Endothelial cell of umbilical vein (primary cell): ENCODE measurements around the gene LARP1. TPM values are rescaled to one million over a fixed set of nuclear protein-coding genes. Genes with fewer than 3 reads are reported as not detected.

Source experiments
- BruUV-seq: library from RNA; stranded (reverse); fragments of 400-500 nt; replicated peaks from 2 replicates; lab custom pipeline; 2021; lab: Mats Ljungman, UMichigan
- CTCF ChIA-PET: fragments of 300-600, 350-600 bp; sonication (Branson Sonifier 250); formaldehyde crosslinking; loops from one replicate; lab custom pipeline; 2021; ENCODE audit warnings: antibody characterized with exemption, inconsistent platforms; lab: Charles Lee
- POLR2A ChIA-PET: fragments of 300-600, 350-600 bp; sonication (Branson Sonifier 250); formaldehyde crosslinking; loops from one replicate; lab custom pipeline; 2021; ENCODE audit warnings: antibody characterized with exemption, inconsistent platforms; lab: Charles Lee
- DNase-seq: peaks from one replicate; pipeline ENCODE4 v3.0.0-alpha.2; 2011; ENCODE audit warnings: low read depth, low spot score
- FAIRE-seq: peaks from 2 replicates; lab custom pipeline; 2011; peaks lifted over from hg19 to GRCh38; lab: Jason Lieb, UNC
- H2AFZ ChIP-seq: 2 replicates; pipeline ENCODE4 v1.6.0; 2012; ENCODE audit warnings: low read depth, low read length, control low read depth, inconsistent platforms
- H3K27ac ChIP-seq: 2 replicates; pipeline ENCODE4 v1.5.1; 2011; ENCODE audit warnings: low read depth, mild to moderate bottlenecking, control low read depth, low read length, moderate library complexity; ENCODE audit not compliant: insufficient read depth
- H3K27me3 ChIP-seq, 2 experiments: 2 replicates each; pipeline versions ENCODE4 v1.6.0 to v1.6.1; 2011; ENCODE audit warnings: low read length in 2 of 2, mixed read lengths in 1 of 2; ENCODE audit not compliant: control insufficient read depth in 2 of 2, insufficient read depth in 2 of 2
- H3K36me3 ChIP-seq, 2 experiments: 2 replicates in 1 of 2; 3 replicates in 1 of 2; pipeline ENCODE4 v1.5.1; 2011; ENCODE audit warnings: low read length in 2 of 2, mild to moderate bottlenecking in 1 of 2, moderate library complexity in 1 of 2; ENCODE audit not compliant: control insufficient read depth in 2 of 2, insufficient read depth in 2 of 2; ENCODE audit errors: extremely low read depth in 1 of 2
- H3K4me1 ChIP-seq: 3 replicates; pipeline ENCODE4 v1.5.1; 2011; ENCODE audit warnings: mild to moderate bottlenecking, low read length; ENCODE audit not compliant: control insufficient read depth, insufficient read depth; ENCODE audit errors: extremely low read depth
- H3K4me2 ChIP-seq: 2 replicates; pipeline ENCODE4 v1.6.1; 2011; ENCODE audit warnings: low read length, control low read depth, mixed read lengths; ENCODE audit not compliant: insufficient read depth
- H3K4me3 ChIP-seq, 3 experiments: fragments of 200-600 bp in 1 of 3; sonication (generic), shearing (Covaris generic) in 1 of 3; replicated peaks in 1 of 3; 2 replicates each; pipeline ENCODE4 v1.5.1; 2011 to 2016; ENCODE audit warnings: control low read depth in 3 of 3, low read length in 3 of 3, mild to moderate bottlenecking in 2 of 3, inconsistent platforms in 1 of 3, low read depth in 1 of 3, moderate library complexity in 1 of 3; ENCODE audit not compliant: insufficient read depth in 1 of 3
- H3K79me2 ChIP-seq: 2 replicates; pipeline ENCODE4 v1.6.0; 2012; ENCODE audit warnings: low read length, inconsistent platforms; ENCODE audit not compliant: control insufficient read depth, insufficient read depth
- H3K9ac ChIP-seq: replicated peaks from 2 replicates; pipeline ENCODE3; 2011; ENCODE audit warnings: low read length, control low read depth; ENCODE audit not compliant: insufficient read depth; ENCODE audit errors: extremely low read depth
- H3K9me1 ChIP-seq: replicated peaks from 3 replicates; pipeline ENCODE4 v1.6.0; 2011; ENCODE audit warnings: mild to moderate bottlenecking, low read length; ENCODE audit not compliant: control insufficient read depth, insufficient read depth; ENCODE audit errors: extremely low read depth
- H3K9me3 ChIP-seq: replicated peaks from 2 replicates; pipeline ENCODE4 v1.5.1; 2012; ENCODE audit warnings: low read length, inconsistent platforms; ENCODE audit not compliant: control insufficient read depth, insufficient read depth
- H4K20me1 ChIP-seq: replicated peaks from 2 replicates; pipeline ENCODE3; 2011; ENCODE audit warnings: mild to moderate bottlenecking, low read length; ENCODE audit not compliant: control insufficient read depth, insufficient read depth; ENCODE audit errors: extremely low read depth
- EZH2 ChIP-seq: IDR thresholded peaks from 2 replicates; pipeline ENCODE4 v1.6.1; 2012; ENCODE audit warnings: borderline replicate concordance, low read depth, mild to moderate bottlenecking, moderate library complexity, low read length, inconsistent platforms; ENCODE audit not compliant: severe bottlenecking
- FOS ChIP-seq: IDR thresholded peaks from 2 replicates; pipeline ENCODE4 v1.6.1; 2011; ENCODE audit warnings: mild to moderate bottlenecking, low read length, moderate library complexity, borderline replicate concordance; ENCODE audit not compliant: insufficient read depth
- GATA2 ChIP-seq: IDR thresholded peaks from 2 replicates; pipeline ENCODE4 v1.7.0; 2011; ENCODE audit warnings: low read depth, mild to moderate bottlenecking, moderate library complexity, mixed read lengths, low read length; ENCODE audit not compliant: insufficient read length, insufficient read depth
- JUN ChIP-seq: IDR thresholded peaks from 2 replicates; pipeline ENCODE4 v1.6.1; 2011; ENCODE audit warnings: borderline replicate concordance, low read depth; ENCODE audit not compliant: insufficient read length, insufficient read depth
- MYC ChIP-seq: IDR thresholded peaks from one replicate; pipeline ENCODE4 v1.6.1; 2011; ENCODE audit warnings: mild to moderate bottlenecking, low read depth, low read length
- POLR2A ChIP-seq: IDR thresholded peaks from 2 replicates; pipeline ENCODE4 v1.6.1; 2012; ENCODE audit warnings: low read depth, mild to moderate bottlenecking, control low read depth, low read length
- POLR2AphosphoS5 ChIP-seq: IDR thresholded peaks from 2 replicates; pipeline ENCODE4 v1.6.1; 2012; ENCODE audit warnings: low read depth, mild to moderate bottlenecking, control low read depth, low read length, moderate library complexity; ENCODE audit not compliant: insufficient read depth
- dilution Hi-C: fragments of 300-500 bp; cut with MboI; formaldehyde crosslinking; loops from one replicate; pipeline ENCODE4 v1.15.0; 2019; ENCODE audit warnings: low sequenced_read_pairs; ENCODE audit not compliant: extremely low pct_ligation_motif_present
- intact Hi-C: fragments of 100-400 bp; cut with micrococcal nuclease; formaldehyde crosslinking; loops from one replicate; pipeline ENCODE4 v1.10.0; 2022
- polyA plus RNA-seq, 4 experiments: library from polyadenylated mRNA; depleted of rRNA in 3 of 4; stranded (reverse) in 3 of 4; unstranded in 1 of 4; fragments of >200 nt; gene quantifications; 2 replicates each; pipeline versions ENCODE4 v1.2.1 to v1.2.3, GENCODE V29; 2011 to 2012; ENCODE audit warnings: missing spikeins in 1 of 4
- total RNA-seq: library from RNA; stranded (reverse); gene quantifications from 2 replicates; pipeline ENCODE4 v1.2.3, GENCODE V29; 2021
- TF ChIP-seq, protein P1 (sequence below), 2 donors: IDR thresholded peaks; 1 replicate in 1 of 2; 2 replicates in 1 of 2; pipeline ENCODE4 v1.5.1; 2011; ENCODE audit warnings: low read length in 2 of 2, mild to moderate bottlenecking in 2 of 2, moderate library complexity in 2 of 2, control low read depth in 1 of 2, inconsistent platforms in 1 of 2, low read depth in 1 of 2; ENCODE audit not compliant: insufficient read depth in 1 of 2; ENCODE audit errors: extremely low read depth in 1 of 2
- TF ChIP-seq, protein P2 (sequence below): IDR thresholded peaks from 2 replicates; pipeline ENCODE4 v1.6.1; 2011; ENCODE audit not compliant: insufficient read depth, insufficient read length

Gene LARP1
- total and polyA plus RNA-seq, 2 donors (not counting 3 experiments of a cell fraction or from before 2014, with no cell fraction given), result 70.4 to 252 TPM

DNA sequence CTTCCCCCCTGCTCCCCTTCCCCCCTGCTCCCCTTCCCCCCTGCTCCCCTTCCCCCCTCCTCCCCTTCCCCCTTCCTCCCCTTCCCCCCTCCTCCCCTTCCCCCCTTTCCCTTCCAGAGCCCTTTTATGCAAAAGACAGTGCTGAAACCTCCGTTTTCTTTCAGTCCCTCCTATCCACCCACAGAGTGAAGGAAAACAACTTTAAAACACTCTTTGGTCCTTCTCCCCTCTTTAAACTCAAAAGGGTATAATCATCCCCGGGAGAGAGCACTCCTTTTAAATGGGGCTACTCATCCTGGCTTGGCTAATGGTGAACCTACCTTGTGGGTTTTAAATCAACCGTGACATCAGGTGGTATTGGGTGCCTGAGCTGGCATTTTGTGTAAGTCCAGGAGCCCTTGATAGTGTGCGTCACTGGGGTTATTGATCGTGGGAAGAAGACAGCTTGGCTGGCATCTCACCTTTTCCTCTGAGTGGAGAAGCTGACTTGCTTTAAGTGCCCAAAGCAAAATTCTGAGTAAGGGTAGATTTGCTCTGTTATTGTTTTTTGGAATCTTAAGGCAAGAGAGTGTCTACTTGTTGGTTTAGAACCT is 2.7 kb downstream of the LARP1 start:
- FAIRE-seq (peak; percentile 21), DNase-seq (peak; percentile 30)
- dilution Hi-C loops (no loop called here), intact Hi-C loops (loop anchor here (2.0 to 10.0 kb wide), 4 partner anchors 13 to 713 kb away; partner anchors contain the start of gene MRPL22)
- POLR2A ChIA-PET, result interaction anchor here (0.7 kb wide), 1 partner anchor 35 kb away, joined by 4 read pairs; no protein-coding TSS in a partner anchor
- Histone ChIP-seq H3K79me2 (peaks cover 75% of the 10 kb centered on the region), H3K27ac (no peak overlapping the region), H3K27me3 (no peaks in the 10 kb centered on the region), H3K9me1 (no peaks in the 10 kb centered on the region), H3K9ac (no peak overlapping the region), H3K4me3 (peak overlapping the region in 2 of 3 experiments; percentile 14 to 47), H3K9me3 (no peaks in the 10 kb centered on the region), H3K4me2 (peak overlapping the region; percentile 66), H3K4me1 (peaks cover 34% of the 10 kb centered on the region), H2AFZ (no peak overlapping the region), H3K36me3 (no peaks in the 10 kb centered on the region), H4K20me1 (peaks cover 16% of the 10 kb centered on the region)
- TSS peak; percentile 12 for BruUV-seq
- TF ChIP-seq MYC (no peak), POLR2A (no peak)
- CTCF ChIA-PET, result interaction anchor here (1.0 to 2.2 kb wide), 6 partner anchors 11 to 108 kb away, joined by 3 to 7 read pairs (median 4); no protein-coding TSS in a partner anchor

DNA sequence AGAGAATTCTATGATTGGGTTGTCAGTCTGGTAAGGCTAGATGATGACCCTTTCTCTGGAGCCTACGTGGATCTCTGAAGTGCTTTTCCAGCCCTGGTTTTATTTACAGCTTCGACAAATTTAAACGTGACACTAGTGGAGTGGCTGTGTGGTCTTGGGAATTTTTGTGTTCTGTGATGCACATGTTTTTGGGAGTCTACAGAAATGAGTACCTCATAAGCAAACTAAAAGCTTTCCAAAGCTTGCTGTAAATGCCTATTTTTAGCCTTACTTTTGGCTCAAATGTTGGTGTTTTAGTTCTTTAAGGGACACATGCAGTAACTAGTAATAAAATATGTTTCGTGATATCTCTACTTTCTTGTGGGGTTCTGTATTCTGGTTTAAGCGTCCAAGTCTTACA is 3.3 kb downstream of the LARP1 start:
- dilution Hi-C loops, result no loop called here
- no peak for DNase-seq
- H3K9me3 ChIP-seq, result no peaks in the 10 kb centered on the region
- H3K27me3 ChIP-seq, result no peaks in the 10 kb centered on the region
- no peaks in the 10 kb centered on the region for H3K9me1 ChIP-seq
- peaks cover 81% of the 10 kb centered on the region for H3K79me2 ChIP-seq
- H3K4me3 ChIP-seq, result peak overlapping the region in 1 of 3 experiments; percentile 47
- peaks cover 34% of the 10 kb centered on the region for H3K4me1 ChIP-seq
- POLR2A ChIA-PET, result no interaction called here
- no peak for FAIRE-seq
- H3K9ac ChIP-seq, result no peak overlapping the region
- H2AFZ ChIP-seq, result no peak overlapping the region
- H3K27ac ChIP-seq, result no peak overlapping the region
- intact Hi-C loops, result loop anchor here (5.0 to 10.0 kb wide), 3 partner anchors 34 to 714 kb away; partner anchors contain the start of gene MRPL22
- CTCF ChIA-PET, result interaction anchor here (1.0 to 2.2 kb wide), 6 partner anchors 10 to 108 kb away, joined by 3 to 7 read pairs (median 4); no protein-coding TSS in a partner anchor
- H4K20me1 ChIP-seq, result peaks cover 16% of the 10 kb centered on the region
- H3K36me3 ChIP-seq, result no peaks in the 10 kb centered on the region
- BruUV-seq, result no TSS peak
- TF ChIP-seq, protein P1, sequence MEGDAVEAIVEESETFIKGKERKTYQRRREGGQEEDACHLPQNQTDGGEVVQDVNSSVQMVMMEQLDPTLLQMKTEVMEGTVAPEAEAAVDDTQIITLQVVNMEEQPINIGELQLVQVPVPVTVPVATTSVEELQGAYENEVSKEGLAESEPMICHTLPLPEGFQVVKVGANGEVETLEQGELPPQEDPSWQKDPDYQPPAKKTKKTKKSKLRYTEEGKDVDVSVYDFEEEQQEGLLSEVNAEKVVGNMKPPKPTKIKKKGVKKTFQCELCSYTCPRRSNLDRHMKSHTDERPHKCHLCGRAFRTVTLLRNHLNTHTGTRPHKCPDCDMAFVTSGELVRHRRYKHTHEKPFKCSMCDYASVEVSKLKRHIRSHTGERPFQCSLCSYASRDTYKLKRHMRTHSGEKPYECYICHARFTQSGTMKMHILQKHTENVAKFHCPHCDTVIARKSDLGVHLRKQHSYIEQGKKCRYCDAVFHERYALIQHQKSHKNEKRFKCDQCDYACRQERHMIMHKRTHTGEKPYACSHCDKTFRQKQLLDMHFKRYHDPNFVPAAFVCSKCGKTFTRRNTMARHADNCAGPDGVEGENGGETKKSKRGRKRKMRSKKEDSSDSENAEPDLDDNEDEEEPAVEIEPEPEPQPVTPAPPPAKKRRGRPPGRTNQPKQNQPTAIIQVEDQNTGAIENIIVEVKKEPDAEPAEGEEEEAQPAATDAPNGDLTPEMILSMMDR (IDR thresholded peaks at IDR 0.05; ENCODE audit: extremely low read depth in 1 of 2, insufficient read depth in 1 of 2, low read depth in 1 of 2, low read length in 2 of 2), result no peak
- TF ChIP-seq FOS, result no peak
- TF ChIP-seq JUN, result no peak
- no peak for TF ChIP-seq EZH2
- no peak for TF ChIP-seq POLR2A
- TF ChIP-seq GATA2, result no peak
- TF ChIP-seq POLR2AphosphoS5, result no peak
- TF ChIP-seq MYC, result no peak
- TF ChIP-seq, protein P2, sequence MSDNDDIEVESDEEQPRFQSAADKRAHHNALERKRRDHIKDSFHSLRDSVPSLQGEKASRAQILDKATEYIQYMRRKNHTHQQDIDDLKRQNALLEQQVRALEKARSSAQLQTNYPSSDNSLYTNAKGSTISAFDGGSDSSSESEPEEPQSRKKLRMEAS, result no peak
- H3K4me2 ChIP-seq, result peak overlapping the region; percentile 66
